Spleen (tissue), 7 donors: ENCODE data around the gene MRPL52.

Experiments used
- CTCF ChIP-seq, 11 experiments: fragments of 200-600 bp in 7 of 11; fragments of 450-650 bp in 4 of 11; sonication (generic) in 4 of 11; IDR thresholded peaks in 8 of 11; conservative IDR thresholded peaks in 3 of 11; 1 replicate in 7 of 11; 2 replicates in 4 of 11; pipeline versions ENCODE4 v1.4.0 to v1.8.0; 2016 to 2021; ENCODE audit warnings: antibody characterized with exemption in 11 of 11, inconsistent platforms in 4 of 11, mild to moderate bottlenecking in 1 of 11
- POLR2A ChIP-seq, 3 donors: fragments of 450-650 bp; IDR thresholded peaks; one replicate each; pipeline ENCODE4 v1.5.1; 2017; ENCODE audit warnings: antibody characterized with exemption in 3 of 3, mild to moderate bottlenecking in 1 of 3
- donor health status: DM: no; HTN: no; CAD: no; lungs with moderate emphysema.
- donor health status: DM: no; HTN: no; CAD: no.
- donor health status: DM: no; HTN: no; CAD: no.

GRCh38 chr14:22884076-22884737 is 54.5 kb downstream of the MRPL52 start:
- TF ChIP-seq CTCF (IDR thresholded peaks at IDR 0.05 in 8 of 11, conservative IDR thresholded peaks at IDR 0.05 in 3 of 11) (no peak), POLR2A (IDR thresholded peaks at IDR 0.05) (no peak)
